Fibroblast of the aortic adventitia (primary cell): ENCODE results near the gene ZMYND8. TPM values are rescaled to one million over a fixed set of nuclear protein-coding genes. Genes with fewer than 3 reads are reported as not detected.

ENCODE experiments used
- DNase-seq: peaks from one replicate; pipeline ENCODE4 v3.0.0-alpha.2; 2010; ENCODE audit warnings: low read depth
- H3K4me3 ChIP-seq: 2 replicates; pipeline ENCODE4 v1.5.1; 2011; ENCODE audit warnings: low read depth, mild to moderate bottlenecking, control low read depth, low read length, moderate library complexity
- total RNA-seq: library from RNA; depleted of rRNA; stranded (reverse); fragments of >200 nt; gene quantifications from 2 replicates; pipeline ENCODE4 v1.2.3, GENCODE V29; 2012; ENCODE audit warnings: low replicate concordance
- TF ChIP-seq, protein P1 (sequence below): IDR thresholded peaks from 2 replicates; pipeline ENCODE4 v1.5.1; 2011; ENCODE audit warnings: mild to moderate bottlenecking, low read length, control low read depth, inconsistent platforms; ENCODE audit not compliant: insufficient read depth

The ZMYND8 gene
- total RNA-seq, 1 donor, result 24.0 TPM

DNA sequence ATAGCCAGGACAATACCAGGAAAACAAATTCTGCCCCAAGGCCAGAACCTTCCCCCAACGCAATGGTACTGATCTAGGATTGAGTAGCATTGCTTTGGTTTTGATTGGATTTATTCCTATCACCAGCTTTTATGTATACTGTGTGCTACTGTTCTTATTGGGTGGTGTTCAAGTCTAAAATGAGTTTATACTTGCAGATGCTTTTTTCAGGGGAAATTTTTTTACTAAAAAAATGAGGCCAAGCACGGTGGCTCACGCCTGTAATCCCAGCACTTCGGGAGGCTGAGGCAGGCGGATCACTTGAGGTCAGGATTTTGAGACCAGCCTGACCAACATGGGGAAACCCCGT is 116.8 kb downstream of the ZMYND8 start:
- TF ChIP-seq, protein P1, sequence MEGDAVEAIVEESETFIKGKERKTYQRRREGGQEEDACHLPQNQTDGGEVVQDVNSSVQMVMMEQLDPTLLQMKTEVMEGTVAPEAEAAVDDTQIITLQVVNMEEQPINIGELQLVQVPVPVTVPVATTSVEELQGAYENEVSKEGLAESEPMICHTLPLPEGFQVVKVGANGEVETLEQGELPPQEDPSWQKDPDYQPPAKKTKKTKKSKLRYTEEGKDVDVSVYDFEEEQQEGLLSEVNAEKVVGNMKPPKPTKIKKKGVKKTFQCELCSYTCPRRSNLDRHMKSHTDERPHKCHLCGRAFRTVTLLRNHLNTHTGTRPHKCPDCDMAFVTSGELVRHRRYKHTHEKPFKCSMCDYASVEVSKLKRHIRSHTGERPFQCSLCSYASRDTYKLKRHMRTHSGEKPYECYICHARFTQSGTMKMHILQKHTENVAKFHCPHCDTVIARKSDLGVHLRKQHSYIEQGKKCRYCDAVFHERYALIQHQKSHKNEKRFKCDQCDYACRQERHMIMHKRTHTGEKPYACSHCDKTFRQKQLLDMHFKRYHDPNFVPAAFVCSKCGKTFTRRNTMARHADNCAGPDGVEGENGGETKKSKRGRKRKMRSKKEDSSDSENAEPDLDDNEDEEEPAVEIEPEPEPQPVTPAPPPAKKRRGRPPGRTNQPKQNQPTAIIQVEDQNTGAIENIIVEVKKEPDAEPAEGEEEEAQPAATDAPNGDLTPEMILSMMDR, result no peak

DNA sequence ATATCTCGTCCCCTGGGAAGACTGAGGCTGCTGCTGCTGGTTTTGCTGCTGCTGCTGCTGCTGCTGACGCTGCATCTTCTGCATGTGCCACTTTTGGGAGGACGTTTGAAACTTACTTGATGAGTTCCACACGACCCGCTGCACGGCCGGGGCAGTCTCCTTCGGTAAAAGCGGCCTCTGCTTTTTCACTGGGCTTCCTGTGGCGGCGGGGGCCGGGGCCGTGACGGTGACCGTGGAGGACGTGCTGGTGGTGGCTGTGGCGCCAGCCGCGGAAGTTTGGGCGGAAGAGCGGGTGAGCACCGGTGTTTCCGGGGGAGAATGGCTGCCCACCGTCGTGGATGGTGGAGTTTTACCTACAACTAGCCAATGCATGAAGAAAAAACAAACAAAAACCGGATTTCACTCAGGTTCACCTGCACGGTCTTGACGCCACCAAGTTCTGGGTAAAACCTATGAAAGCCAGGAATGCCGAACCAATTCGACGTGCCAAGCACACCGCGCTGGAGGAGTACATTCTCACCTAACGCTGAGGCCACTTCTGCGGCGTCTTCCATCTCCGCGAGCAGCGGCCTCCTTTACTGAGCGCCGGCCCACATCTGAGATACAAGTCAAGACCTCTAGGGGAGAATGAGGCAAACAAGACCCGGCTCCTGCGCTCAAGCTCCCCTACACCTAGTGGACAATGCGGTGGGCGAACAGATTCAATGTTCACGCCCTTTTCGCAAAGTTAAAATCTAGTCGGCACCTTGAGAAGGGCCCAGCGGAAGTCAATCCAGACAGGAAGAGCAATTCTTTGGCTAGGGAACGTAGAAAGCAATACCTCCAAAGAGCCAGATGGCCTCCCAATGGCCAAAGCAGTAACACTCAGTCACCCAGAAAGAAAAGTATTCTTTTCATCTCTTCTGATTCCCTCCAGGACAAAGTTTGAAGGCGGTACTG is 117.5 kb downstream of the ZMYND8 start:
- TF ChIP-seq, protein P1, result no peak
- DNase-seq, result no peak
- H3K4me3 ChIP-seq, result no peak overlapping the region

More for the DNA sequence above, 116.8 kb downstream of the ZMYND8 start:
- DNase-seq, result no peak
- H3K4me3 ChIP-seq, result no peak overlapping the region

DNA sequence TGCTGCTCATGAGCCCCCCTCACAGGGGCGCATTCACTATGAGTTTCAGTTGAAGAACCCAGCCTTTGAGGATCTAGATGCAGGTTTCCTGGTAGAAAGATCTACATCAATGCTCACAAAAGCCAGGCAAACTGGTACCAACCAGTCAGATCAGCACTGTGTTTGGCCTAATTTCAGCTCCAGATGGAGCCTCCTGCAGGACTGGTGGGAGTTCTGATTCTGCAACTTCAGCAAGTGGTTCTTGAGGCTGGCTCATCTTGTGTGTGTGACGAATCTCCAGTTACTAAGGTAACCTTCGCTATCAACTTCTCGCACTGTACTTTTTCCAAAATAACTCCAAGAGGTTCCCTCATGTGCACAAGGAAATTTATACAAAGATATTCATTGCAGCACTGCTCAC is 118.8 kb downstream of the ZMYND8 start:
- DNase-seq, result no peak
- TF ChIP-seq, protein P1, result no peak

DNA sequence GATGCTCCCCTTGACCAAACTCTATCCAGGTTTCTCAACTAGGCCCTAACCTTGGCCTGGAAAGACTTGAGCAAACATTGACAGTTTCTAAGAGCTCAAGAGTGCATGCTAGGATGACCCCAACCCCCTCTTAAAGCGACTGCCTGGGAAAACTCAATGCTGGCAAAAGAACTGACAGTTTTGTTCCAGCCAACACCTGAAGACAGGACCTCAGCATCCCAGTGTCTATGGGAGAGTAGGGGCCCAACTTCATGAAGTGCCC is 119.9 kb downstream of the ZMYND8 start:
- no peak overlapping the region for H3K4me3 ChIP-seq
- TF ChIP-seq, protein P1, result no peak
- DNase-seq, result no peak

More for the DNA sequence above, 118.8 kb downstream of the ZMYND8 start:
- no peak overlapping the region for H3K4me3 ChIP-seq

DNA sequence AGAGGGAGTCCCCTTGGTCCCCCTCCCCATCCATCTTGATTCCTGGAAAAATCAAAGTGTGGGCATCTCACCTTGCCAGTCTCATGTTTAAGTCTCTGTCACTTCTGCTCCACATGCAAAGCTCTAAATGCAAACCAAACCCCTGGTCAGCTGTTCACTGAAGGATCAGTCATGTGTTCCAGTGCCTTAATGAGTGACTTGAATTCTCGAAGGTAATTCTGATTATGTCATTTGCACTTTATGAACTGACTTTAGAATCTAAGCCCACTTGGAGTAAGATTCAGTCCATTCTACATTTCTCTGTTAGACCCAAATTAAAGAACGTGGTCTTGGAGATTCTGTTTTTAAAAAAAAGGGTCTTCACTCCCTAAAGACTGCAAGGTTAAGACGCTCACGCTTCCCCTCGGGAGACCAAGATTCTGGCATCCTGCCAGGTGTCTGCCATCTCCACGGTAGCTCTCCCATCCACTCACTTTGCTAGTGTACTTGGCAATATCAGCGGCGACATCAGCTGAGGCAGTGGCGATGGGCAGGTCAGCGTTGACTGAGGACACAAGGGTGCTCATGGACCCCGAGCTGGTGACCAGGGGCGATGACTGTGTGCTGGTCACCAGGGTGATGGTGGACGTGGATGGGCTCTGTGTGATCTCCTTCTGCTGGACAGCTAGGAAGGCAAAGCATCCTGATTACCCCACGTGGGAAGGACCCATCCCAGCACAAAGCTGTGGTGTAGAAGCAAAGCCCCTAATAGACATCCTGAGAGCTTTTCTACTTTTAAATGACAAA is 120.5 kb downstream of the ZMYND8 start:
- no peak for DNase-seq
- TF ChIP-seq, protein P1, result no peak
- no peak overlapping the region for H3K4me3 ChIP-seq

DNA sequence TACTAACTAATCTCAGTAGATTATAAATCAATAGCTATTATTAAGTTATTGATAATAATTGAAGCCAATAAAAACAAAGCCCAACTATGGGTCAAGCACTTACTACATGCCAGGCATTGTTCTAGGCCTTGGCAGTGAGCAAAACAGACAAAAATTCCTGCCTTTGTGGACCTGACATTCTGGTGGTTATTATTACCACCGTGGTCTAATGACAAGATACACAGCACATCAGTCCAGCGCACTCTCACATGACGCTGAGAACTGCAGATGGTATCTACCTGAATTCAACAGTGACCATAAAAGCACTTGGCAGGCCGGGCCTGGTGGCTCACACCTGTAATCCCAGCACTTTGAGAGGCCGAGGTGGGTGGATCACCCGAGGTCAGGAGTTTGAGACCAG is 121.4 kb downstream of the ZMYND8 start:
- TF ChIP-seq, protein P1, result no peak
- H3K4me3 ChIP-seq, result no peak overlapping the region
- DNase-seq, result no peak
